Measurements from ENCODE around the gene FAM110A. TPM values are rescaled to one million over a fixed set of nuclear protein-coding genes. Genes with fewer than 3 reads are reported as not detected.
"Not testable (repeated sequence)": the region's sequence is repeated elsewhere in the genome, so short reads cannot be mapped to it uniquely, and the experiment has no call there.

Gene FAM110A
- total RNA-seq, 2 experiments from 2014 or later, result 27.6 to 30.2 TPM

DNA sequence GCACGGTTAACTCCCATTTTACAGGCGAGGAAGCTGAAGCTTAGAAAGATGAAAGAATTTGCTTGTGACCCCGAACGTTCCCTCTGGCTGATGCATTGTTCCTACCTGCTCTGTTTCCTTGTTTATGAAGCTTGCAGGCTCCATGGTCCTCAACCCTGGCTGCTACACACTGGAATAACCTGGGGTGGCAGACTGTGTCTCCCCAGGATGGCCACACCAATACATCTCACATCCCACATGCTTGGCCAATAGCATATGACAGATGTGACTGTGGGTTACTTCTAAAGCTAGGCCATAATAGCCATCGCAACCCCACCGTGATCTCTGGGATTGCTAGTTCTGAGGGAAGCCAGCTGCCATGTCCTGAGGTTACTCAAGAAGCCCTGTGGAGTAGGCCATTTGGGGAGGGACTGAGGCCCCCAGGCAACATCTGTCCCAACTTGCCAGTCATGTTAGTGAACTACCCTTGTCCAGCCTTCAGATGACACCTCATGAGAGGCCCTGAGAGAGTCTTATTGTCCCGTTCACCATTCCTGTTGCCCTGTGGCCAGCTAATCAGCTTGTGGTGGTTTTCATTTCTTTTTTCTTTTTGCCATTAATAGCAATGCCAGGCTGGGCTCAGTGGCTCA, 6.7 kb upstream of the FAM110A start:
- no peak overlapping the region for H3K27ac Mint-ChIP-seq
- no peak for DNase-seq
- peaks cover 7% of the 10 kb centered on the region for H3K4me1 Mint-ChIP-seq
- no peaks in the 10 kb centered on the region for H3K27me3 Mint-ChIP-seq
- ChIA-PET CTCF (interaction anchor here (0.6 to 2.6 kb wide), 2 partner anchors 28 to 130 kb away, joined by 3 to 8 read pairs; no protein-coding TSS in a partner anchor), POLR2A (no interaction called here)
- H3K9me3 Mint-ChIP-seq, result no peaks in the 10 kb centered on the region
- H3K36me3 Mint-ChIP-seq (ENCODE audit: low read depth), result no peaks in the 10 kb centered on the region
- H3K4me3 Mint-ChIP-seq, result no peak overlapping the region

GRCh38 chr20:827981-828380, 5.5 kb upstream of the FAM110A start:
- H3K27ac Mint-ChIP-seq; H3K36me3 Mint-ChIP-seq (ENCODE audit: low read depth); H3K9me3 Mint-ChIP-seq; H3K4me3 Mint-ChIP-seq; H3K27me3 Mint-ChIP-seq; H3K4me1 Mint-ChIP-seq; DNase-seq; POLR2A ChIA-PET: not testable (repeated sequence)
- CTCF ChIA-PET, result interaction anchor here (0.6 to 2.6 kb wide), 3 partner anchors 50 to 385 kb away, joined by 3 to 8 read pairs (median 3); no protein-coding TSS in a partner anchor

- no peaks in the 10 kb centered on the region for H3K9me3 Mint-ChIP-seq
- no peaks in the 10 kb centered on the region for H3K27me3 Mint-ChIP-seq
- ChIA-PET CTCF (interaction anchor here (2.6 kb wide), 1 partner anchor 128 kb away, joined by 8 read pairs; no protein-coding TSS in a partner anchor), POLR2A (no interaction called here)
- peak overlapping the region; percentile 13 for H3K27ac Mint-ChIP-seq
- H3K36me3 Mint-ChIP-seq (ENCODE audit: low read depth), result no peaks in the 10 kb centered on the region
- no peak overlapping the region for H3K4me3 Mint-ChIP-seq
- peaks cover 13% of the 10 kb centered on the region for H3K4me1 Mint-ChIP-seq
- DNase-seq, result no peak
Observed at GRCh38 chr20:828987-829386, 4.5 kb upstream of the FAM110A start.

- H3K4me3 Mint-ChIP-seq, result no peak overlapping the region
- H3K36me3 Mint-ChIP-seq (ENCODE audit: low read depth), result no peaks in the 10 kb centered on the region
- no peaks in the 10 kb centered on the region for H3K9me3 Mint-ChIP-seq
- no peak for DNase-seq
- peaks cover 15% of the 10 kb centered on the region for H3K4me1 Mint-ChIP-seq
- ChIA-PET CTCF (interaction anchor here (2.6 kb wide), 1 partner anchor 127 kb away, joined by 8 read pairs; no protein-coding TSS in a partner anchor), POLR2A (no interaction called here)
- H3K27ac Mint-ChIP-seq, result no peak overlapping the region
- no peaks in the 10 kb centered on the region for H3K27me3 Mint-ChIP-seq
Observed at GRCh38 chr20:829551-829950, 4.0 kb upstream of the FAM110A start.

GRCh38 chr20:830011-830521, 3.4 kb upstream of the FAM110A start:
- ChIA-PET POLR2A (no interaction called here), CTCF (interaction anchor here (0.9 kb wide), 1 partner anchor 131 kb away, joined by 3 read pairs; no protein-coding TSS in a partner anchor)
- Mint-ChIP-seq H3K4me3 (no peak overlapping the region), H3K27me3 (no peaks in the 10 kb centered on the region), H3K9me3 (no peaks in the 10 kb centered on the region), H3K27ac (no peak overlapping the region), H3K36me3 (ENCODE audit: low read depth) (no peaks in the 10 kb centered on the region), H3K4me1 (peaks cover 19% of the 10 kb centered on the region)
- no peak for DNase-seq

DNA sequence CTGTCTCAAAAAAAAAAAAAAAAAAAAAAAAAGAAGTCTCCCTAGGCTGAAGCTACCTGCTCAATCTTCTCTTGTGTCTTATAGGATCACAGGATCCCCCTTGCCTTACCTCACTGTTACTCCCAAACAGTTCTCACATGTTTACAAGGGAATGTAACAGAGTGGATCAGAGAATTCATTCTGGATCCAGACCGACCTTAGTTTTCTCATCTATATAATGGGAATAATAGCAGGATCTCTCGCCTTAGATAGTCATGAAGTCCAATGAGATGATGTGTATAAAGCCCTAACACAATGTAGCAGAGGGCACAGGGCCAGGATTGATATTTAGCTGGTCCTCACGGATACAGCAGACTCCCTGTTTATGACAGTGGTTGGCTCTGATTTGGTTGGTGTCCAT, 2.3 kb upstream of the FAM110A start:
- POLR2A ChIA-PET, result no interaction called here
- Mint-ChIP-seq H3K9me3 (no peaks in the 10 kb centered on the region), H3K4me3 (no peak overlapping the region), H3K27me3 (no peaks in the 10 kb centered on the region), H3K4me1 (peaks cover 25% of the 10 kb centered on the region), H3K36me3 (ENCODE audit: low read depth) (peaks cover under 1% of the 10 kb centered on the region), H3K27ac (no peak overlapping the region)
- CTCF ChIA-PET, result interaction anchor here (1.0 to 2.0 kb wide), 3 partner anchors 12 to 124 kb away, joined by 3 to 6 read pairs (median 5); no protein-coding TSS in a partner anchor
- DNase-seq, result no peak

DNA sequence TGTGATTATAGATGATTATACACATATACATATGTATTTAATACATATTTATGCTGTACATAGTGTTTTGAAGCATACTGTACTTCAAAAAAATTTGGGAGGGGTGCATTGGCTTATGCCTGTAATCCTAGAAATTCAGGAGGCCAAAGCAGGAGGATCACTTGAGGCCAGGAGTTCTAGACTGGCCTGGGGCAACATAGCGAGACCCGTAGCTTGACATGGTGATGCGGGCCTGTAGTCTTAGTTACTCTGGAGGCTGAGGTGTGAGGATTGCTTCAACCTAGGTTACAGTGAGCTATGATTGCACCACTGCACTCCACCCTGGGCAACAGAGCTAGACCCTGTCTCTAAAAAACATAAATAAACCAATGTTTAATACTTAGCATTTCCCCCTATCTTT, 1.6 kb upstream of the FAM110A start:
- H3K9me3 Mint-ChIP-seq, result no peaks in the 10 kb centered on the region
- POLR2A ChIA-PET, result no interaction called here
- H3K36me3 Mint-ChIP-seq (ENCODE audit: low read depth), result peaks cover 5% of the 10 kb centered on the region
- no peak overlapping the region for H3K27ac Mint-ChIP-seq
- CTCF ChIA-PET, result interaction anchor here (0.6 to 2.0 kb wide), 7 partner anchors 7 to 476 kb away, joined by 3 to 6 read pairs (median 5); no protein-coding TSS in a partner anchor
- peaks cover 31% of the 10 kb centered on the region for H3K4me1 Mint-ChIP-seq
- H3K27me3 Mint-ChIP-seq, result no peaks in the 10 kb centered on the region
- DNase-seq, result no peak
- no peak overlapping the region for H3K4me3 Mint-ChIP-seq

DNA sequence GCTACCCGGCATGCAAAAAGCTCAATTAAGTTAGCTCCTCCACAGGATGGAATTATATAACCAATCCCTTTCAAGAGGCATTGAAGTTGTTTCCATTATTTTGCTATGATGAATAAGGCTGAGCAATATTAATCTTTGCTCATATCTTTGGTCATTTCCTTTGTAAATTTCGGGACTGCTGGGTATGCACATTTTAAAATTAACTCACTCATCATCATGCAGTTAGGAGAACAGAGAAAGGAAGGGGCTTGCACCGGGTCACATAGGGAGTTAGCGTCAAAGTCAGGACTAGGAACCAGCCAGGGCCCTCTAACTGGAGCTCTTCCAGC, 430 bp upstream of the FAM110A start:
- Mint-ChIP-seq H3K27me3 (no peaks in the 10 kb centered on the region), H3K4me3 (peak overlapping the region; percentile 92), H3K9me3 (peaks cover 4% of the 10 kb centered on the region), H3K27ac (peak overlapping the region; percentile 83), H3K36me3 (ENCODE audit: low read depth) (peaks cover 11% of the 10 kb centered on the region), H3K4me1 (peaks cover 36% of the 10 kb centered on the region)
- no peak for DNase-seq
- ChIA-PET CTCF (interaction anchor here (0.7 to 2.0 kb wide), 12 partner anchors 8 to 477 kb away, joined by 3 to 7 read pairs (median 5); no protein-coding TSS in a partner anchor), POLR2A (interaction anchor here (1.2 kb wide), 1 partner anchor 11 kb away, joined by 3 read pairs; no protein-coding TSS in a partner anchor)

DNA sequence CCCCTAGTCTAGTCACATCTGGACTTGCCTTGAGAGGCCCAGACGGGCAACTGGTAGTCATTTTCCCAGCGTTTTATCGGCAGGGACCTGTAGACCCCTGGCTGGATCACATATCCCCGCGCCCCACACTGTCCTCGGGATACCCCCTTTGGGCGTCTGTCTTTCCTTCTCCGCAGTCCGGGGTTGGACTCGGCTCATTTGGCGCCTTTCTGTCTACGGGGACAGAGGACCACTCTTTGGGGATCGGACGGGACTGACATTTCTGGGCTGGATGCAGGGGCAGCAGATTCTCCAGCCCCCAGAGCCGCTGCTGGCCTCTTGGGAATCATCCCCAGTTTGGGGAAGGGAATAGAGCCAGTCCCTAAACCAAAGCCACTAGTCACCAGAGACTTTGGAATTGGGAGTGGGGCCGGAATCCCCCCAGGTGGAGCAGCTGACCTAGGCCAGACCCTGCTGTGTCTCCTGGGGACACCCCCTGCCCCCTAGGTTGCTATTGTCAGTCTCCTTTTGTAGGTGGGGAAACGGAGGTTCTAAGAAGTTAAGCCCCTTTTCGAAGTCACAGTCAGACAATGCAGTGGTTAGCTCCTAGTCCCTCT, 734 bp downstream of the FAM110A start:
- Mint-ChIP-seq H3K9me3 (peaks cover 4% of the 10 kb centered on the region), H3K27me3 (no peaks in the 10 kb centered on the region), H3K36me3 (ENCODE audit: low read depth) (peaks cover 16% of the 10 kb centered on the region), H3K4me3 (peak overlapping the region; percentile 92), H3K4me1 (peaks cover 40% of the 10 kb centered on the region), H3K27ac (peak overlapping the region; percentile 83)
- no peak for DNase-seq
- POLR2A ChIA-PET, result interaction anchor here (1.2 kb wide), 1 partner anchor 10 kb away, joined by 3 read pairs; no protein-coding TSS in a partner anchor
- CTCF ChIA-PET, result interaction anchor here (1.0 to 1.9 kb wide), 3 partner anchors 11 to 122 kb away, joined by 3 to 7 read pairs (median 7); no protein-coding TSS in a partner anchor

DNA sequence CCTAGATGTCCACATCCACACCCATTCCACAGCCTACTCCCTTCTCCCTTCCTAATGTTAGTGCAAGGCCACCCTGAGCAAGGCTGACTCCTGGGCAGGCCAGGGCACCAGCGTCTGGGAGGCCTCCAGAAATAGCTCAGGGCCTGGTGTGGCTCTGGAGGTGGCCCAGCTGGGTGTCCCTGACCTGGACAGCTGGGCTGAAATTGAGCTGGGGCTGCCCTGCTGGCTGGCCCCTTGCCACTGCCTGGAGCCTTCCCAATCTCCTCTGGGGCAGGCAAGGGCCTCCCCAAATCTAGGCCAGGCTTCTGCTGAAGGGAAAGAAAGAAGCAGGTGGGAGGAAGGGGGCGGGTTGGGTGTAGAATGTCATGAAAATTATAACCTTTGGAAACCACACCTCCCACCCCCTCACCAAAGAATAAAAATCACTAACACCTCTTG, 2.1 kb downstream of the FAM110A start:
- Mint-ChIP-seq H3K27me3 (no peaks in the 10 kb centered on the region), H3K4me1 (peaks cover 46% of the 10 kb centered on the region), H3K27ac (peak overlapping the region; percentile 16), H3K36me3 (ENCODE audit: low read depth) (peaks cover 26% of the 10 kb centered on the region), H3K4me3 (peak overlapping the region; percentile 59), H3K9me3 (peaks cover 4% of the 10 kb centered on the region)
- no peak for DNase-seq
- POLR2A ChIA-PET, result no interaction called here
- CTCF ChIA-PET, result no interaction called here

GRCh38 chr20:836190-836589, 2.7 kb downstream of the FAM110A start:
- peaks cover 4% of the 10 kb centered on the region for H3K9me3 Mint-ChIP-seq
- H3K27ac Mint-ChIP-seq, result no peak overlapping the region
- peaks cover 27% of the 10 kb centered on the region for H3K36me3 Mint-ChIP-seq (ENCODE audit: low read depth)
- ChIA-PET CTCF (no interaction called here), POLR2A (no interaction called here)
- H3K4me1 Mint-ChIP-seq, result peaks cover 49% of the 10 kb centered on the region
- H3K4me3 Mint-ChIP-seq, result no peak overlapping the region
- H3K27me3 Mint-ChIP-seq, result no peaks in the 10 kb centered on the region
- DNase-seq, result no peak

DNA sequence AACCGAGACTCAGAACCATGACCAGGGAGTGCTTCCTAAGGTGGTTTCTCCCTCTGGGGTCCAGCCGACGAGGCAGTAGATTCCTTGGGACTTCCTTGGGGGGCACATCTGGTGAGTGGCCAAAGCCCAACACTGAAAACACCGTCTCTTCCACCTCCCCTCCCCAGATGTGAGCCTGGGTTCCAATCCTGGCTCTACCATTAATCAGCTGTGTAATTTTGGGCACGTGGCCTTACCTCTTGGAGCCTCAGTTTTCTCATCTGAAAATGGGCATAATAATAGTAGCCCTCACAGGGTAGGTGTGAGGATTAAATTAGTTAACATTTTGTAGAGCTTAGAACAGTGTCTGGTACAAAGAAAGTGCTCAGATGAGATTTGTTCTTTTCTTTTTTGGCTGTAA, 5.5 kb downstream of the FAM110A start:
- POLR2A ChIA-PET, result no interaction called here
- no peak overlapping the region for H3K4me3 Mint-ChIP-seq

GRCh38 chr20:839626-840025, 6.1 kb downstream of the FAM110A start:
- Mint-ChIP-seq H3K27ac (no peak overlapping the region), H3K4me3 (no peak overlapping the region), H3K4me1 (peaks cover 64% of the 10 kb centered on the region), H3K9me3 (peaks cover 4% of the 10 kb centered on the region), H3K36me3 (ENCODE audit: low read depth) (peaks cover 31% of the 10 kb centered on the region), H3K27me3 (no peaks in the 10 kb centered on the region)
- DNase-seq, result no peak
- CTCF ChIA-PET, result no interaction called here
- POLR2A ChIA-PET, result no interaction called here

More for the DNA sequence above, 5.5 kb downstream of the FAM110A start:
- CTCF ChIA-PET, result interaction anchor here (0.9 to 1.5 kb wide), 3 partner anchors 8 to 23 kb away, joined by 3 to 5 read pairs (median 3); no protein-coding TSS in a partner anchor
- Mint-ChIP-seq H3K27ac (no peak overlapping the region), H3K36me3 (ENCODE audit: low read depth) (peaks cover 31% of the 10 kb centered on the region), H3K27me3 (no peaks in the 10 kb centered on the region), H3K4me1 (peaks cover 62% of the 10 kb centered on the region), H3K9me3 (peaks cover 4% of the 10 kb centered on the region)
- no peak for DNase-seq

All from activated CD4-positive, alpha-beta T cell treated with anti-CD3 and anti-CD28 coated beads, Interleukin-2, amount 10 ng/mL, durations not matched to agents 7 days and 5 days (primary cell).